Central memory CD4-positive, alpha-beta T cell (primary cell): ENCODE results near the gene MCF2L.
A peak's percentile ranks its signal among the peaks of the same experiment; 100 is the strongest.

Experiments used
- DNase-seq: peaks from one replicate; pipeline ENCODE4 v3.0.0; 2022

MCF2L gene

DNA sequence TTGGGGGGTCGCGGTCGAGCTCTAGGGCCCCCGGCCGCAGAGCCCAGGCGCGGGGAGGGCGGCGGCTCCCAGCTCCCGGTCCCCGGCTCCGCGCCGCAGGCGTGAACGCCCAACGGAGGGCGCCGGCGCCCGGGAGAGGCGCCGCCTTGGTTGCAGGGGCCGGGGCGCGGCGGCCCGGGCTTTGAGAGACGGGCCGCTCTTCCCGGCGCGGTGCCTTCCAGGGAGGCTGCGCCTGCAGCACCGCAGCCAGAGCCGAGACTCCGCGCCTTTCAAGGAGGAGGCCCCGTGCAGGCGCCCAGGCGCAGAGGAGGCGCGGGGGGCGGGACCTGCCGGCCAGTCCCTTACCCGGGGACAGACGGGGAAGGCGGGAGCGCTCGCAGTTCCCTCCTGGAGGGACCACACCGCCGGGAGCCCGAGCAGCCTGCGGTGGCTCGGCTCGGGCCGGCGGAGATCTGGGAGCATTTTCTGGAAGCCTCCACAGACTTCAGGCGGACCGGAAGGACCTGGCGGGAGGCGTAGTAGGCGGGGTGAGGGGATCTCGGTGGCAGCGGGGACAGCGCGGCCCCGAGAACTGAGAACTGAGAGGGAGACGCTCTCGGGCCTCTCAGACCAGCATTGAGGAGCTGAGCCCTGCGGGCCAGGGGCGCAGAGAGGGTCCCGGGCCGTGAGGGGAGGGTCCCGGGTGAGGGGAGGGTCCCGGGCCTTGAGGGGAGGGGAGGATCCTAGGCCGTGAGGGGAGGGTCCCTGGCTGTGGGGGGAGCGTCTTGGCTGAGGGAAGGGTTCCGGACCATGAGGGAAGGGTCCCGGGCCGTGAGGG, 25.5 kb upstream of the MCF2L start:
- peak; percentile 13 for DNase-seq

GRCh38 chr13:112947796-112948195, 21.2 kb upstream of the MCF2L start:
- no peak for DNase-seq

DNA sequence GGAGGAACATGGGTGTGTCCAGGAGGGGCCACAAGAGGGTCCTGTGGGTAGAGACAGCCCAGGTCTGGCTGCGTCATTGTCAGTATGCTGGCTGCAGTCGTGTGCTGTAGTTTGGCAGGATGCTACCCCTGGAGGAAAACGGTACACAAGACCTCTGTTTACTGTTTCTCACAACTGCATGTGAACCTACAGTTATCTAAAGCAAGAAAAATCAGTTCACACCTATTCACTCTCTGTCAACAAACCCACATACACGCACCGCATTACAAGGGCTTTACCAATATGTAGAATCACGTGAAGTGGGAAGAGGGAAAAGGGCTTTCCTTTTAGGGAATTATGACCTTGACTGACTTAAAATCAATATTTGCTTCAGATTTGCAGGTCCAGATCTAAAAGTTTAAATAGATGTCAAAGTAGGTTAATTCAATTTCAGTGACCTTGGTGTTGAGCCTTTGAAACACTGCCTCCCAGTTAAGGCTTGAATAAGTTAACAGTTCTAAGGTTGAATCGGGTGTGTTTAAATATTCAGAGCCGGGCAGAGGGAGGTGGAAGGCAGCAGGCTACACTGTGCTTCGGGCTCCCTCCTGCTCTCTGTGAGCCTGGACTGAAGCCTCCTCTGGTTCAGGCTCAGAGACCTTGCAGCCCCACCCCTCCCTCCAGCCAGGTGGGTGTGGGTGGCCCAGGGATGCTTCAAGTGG, 17.2 kb upstream of the MCF2L start:
- DNase-seq, result no peak

DNA sequence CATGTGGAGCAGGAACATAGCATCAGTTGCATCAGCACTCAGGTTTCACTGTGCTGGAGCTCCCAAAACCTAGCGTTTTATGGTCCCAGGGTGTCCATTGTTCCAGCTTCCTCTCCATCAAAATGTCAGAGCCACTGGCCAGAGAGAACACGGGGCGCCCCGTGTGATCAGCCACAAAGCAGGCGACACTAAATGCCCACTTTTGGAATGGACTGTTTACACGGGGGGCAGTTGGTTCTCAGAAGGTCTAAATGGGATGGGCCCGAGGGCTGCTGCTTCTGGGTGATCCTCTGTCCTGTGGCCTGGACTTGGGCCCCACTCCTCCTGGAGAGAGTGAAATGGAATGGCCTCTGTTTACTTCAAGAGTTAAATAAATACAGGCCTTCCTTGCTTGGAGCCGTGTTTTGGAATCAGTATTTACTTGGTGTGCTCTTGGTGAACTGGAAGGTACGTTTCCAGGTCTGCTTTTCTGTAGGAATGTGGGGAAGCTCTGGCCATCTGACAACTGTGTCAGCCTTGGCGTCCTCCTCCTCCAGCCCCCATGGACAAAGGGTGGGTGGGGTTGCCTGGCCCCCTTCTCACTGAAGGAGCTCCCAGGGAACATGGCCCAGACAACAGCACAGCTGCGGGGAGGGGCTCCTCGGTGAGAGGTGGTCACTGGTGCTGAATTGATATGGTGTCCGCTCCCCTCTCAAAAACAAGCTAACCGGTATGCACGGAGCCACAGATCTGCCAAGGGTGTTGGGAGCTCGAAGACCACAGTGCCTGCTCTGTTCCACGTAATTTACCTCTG, 16.1 kb upstream of the MCF2L start:
- no peak for DNase-seq

- no peak for DNase-seq
Measured at GRCh38 chr13:112953591-112954487, 15.2 kb upstream of the MCF2L start.

GRCh38 chr13:112954488-112955270, 14.3 kb upstream of the MCF2L start:
- no peak for DNase-seq

DNA sequence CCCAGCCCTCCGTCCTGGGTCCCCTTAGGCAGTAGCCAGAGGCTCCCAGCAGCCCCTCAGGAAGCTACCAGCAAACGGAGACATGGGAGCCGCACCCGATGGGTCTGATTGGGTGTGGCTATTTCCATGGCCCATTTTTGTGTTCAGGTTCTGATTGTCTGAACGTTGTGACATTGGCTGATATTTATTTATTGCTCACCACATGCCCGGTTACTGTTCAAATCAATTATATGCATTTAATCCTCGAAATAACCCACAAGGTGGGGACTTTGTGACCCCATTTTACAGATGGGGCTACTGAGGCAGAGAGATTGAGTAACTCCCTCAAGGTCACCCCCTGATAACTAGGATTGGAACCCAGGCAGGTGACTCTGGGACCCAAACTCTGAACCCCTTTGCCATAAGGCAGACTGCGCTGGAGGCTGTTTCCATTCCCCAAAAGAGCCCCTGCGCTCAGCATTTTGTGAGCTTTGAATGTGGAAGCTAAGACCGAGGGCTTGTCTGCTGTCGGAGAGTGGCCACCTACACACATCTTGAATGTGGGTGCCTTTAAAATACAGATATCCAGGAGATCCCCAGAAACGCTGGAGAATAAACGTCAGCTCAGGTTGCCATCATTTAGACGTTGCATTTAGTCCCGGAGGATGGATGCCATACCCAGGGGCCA, 13.6 kb upstream of the MCF2L start:
- DNase-seq, result no peak

GRCh38 chr13:112955956-112956355, 13.1 kb upstream of the MCF2L start:
- DNase-seq, result no peak

DNA sequence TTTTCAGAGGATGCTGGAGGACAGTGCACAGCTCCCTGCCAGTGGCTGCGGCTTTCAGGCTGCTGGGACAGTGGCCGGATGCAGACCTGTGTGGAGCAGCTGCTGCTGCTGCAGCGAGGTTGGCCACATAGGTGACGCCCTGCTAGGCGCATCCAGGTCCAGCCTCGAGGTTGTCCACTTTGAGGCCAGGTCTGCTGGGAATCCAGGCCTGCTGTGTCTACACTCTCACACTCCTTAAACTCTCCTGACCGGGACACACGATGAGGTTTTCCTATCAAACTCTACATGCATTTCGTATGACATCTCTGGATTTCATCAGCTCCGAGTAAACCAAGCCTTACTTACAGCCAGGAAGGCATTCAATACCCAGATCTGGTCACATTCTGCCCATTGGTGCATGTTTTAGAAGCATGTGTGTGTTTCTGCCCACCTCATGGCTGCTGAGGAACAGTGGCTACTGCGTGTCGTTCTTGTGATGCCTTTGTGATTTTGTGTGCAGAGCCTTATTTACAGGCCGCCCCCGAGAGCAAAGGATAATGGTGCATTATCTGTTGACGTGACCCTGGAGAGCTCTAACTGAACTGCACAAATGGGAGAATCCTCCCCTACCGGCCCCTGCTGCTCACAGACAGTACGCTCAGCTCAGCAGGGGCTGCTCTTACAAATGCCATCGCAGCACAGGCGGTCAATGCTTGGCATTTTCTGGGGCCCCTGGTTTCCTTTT, 12.3 kb upstream of the MCF2L start:
- DNase-seq, result no peak

GRCh38 chr13:112957295-112957677, 11.7 kb upstream of the MCF2L start:
- no peak for DNase-seq

DNA sequence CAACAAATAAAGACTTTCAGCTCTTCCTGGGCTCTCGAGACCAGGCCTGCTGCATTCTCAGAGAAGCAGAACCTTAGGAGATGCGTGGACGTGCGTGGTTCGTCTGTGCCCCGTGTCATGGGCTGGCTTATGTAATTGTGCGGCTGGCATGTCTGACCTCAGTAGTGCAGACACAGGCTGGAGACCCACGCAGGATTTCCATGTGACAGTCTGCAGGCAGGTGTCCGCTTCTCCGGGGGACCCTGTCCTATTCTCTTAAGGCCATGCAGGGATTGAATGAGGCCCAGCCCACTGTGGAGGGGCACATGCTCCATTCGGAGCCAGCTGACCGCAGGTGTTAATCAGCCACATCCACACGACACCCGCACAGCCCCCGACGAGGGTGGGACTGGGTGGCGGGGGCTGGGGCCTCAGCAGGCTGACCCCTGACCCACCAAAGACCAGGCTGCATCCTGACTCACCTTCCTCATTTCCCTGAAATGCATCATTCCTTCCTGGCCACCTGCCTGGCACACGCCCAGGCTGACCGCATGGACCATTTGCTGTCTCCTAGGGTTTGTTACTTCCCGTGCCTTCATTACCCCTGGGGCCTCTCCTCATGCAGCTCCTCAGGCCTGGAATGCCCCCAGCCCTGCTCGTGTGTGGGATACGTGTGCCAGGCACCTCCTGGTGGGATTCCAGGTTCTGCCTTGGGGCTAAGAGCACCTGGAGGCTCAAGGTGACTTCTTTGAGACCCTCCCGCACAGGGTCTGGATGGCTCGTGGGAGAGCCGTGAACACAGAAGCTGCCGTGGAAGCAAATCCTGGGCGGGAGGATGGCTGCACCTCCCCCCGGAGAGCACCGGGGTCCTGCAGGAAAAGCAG, 10.7 kb upstream of the MCF2L start:
- DNase-seq, result no peak

DNA sequence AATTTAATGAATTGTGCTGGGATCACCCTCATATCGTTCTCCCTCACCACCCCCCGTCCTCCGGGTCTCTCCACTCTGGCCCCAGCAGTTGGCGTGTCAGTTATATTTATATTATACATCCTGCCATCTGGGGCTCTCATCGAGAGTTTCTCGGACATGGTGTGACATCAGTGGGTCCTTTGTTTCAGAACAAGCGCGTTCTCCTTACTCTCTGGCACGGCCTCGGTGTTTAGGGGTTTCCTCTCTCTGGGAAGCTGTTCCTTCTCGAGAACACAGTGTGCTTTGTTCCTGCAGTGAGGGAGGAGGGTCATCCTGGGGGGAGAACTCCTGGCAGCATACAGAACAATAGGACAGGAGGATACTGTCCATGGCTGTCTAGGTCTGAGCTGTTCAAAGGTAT, 9.8 kb upstream of the MCF2L start:
- no peak for DNase-seq

GRCh38 chr13:112959701-112960542, 9.1 kb upstream of the MCF2L start:
- no peak for DNase-seq

DNA sequence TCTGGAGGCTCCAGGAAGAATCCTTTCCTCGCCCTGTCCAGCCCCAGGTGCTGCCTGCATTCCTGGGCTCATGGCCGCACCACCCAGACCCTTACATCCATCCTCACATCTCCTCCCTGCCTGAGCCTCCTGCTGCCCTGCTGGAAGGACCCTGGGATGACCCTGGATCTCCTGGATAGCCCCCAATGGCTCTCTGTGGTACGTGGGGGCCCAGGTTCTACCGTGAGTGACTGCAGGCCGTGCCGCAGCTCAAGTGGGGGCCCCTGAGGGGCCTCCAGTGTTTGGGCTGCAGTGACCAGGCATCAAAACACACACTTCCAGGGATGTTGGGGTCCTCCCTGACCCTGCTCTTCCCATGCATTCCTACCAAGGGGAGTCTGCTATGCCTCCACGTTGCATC, 8.3 kb upstream of the MCF2L start:
- no peak for DNase-seq

DNA sequence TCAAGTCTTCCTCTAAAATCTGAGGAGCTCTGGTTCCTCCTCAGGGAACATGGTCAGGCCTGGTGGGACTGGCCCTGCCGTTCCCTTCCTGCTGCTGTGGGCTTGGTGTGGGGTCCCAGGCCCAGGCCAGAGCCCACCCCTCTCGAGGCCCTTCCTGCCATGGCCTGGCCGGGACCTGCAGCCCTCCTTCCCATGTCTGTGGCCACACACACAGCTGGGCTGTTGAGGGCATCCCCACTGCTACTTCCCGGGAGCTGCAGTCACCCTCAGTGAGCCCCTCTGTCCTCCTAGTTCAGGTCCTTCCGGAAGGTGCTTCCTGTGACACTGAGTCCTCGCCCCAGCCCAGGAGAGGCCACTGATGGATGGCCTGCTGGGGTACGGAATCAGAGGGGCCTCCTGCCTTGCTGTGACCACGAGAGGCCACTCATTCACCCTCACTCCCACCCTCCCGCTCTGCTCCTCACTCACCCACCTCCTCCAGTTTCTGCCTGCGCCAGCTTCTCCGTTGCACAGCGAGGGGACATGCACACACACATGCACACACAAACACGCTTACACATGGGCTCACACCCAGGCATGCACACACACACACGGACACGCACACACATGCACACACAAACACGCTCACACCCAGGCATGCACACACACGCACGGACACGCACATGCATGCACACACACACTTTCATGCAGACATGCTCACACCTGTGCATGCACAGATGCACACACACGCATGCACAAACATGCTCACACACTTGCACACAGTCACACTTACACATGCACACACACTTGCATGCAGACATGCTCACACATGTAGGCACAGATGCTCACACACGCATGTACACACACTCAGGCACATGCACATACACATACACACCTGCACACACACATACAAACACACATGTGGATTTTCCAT, 7.3 kb upstream of the MCF2L start:
- no peak for DNase-seq

- no peak for DNase-seq
Measured at GRCh38 chr13:112962396-112962795, 6.6 kb upstream of the MCF2L start.

- DNase-seq, result no peak
Measured at GRCh38 chr13:112962911-112963625, 5.9 kb upstream of the MCF2L start.
